Activated CD4-positive, alpha-beta T cell treated with anti-CD3 and anti-CD28 coated beads, Interleukin-2, amount 10 ng/mL, durations not matched to agents 7 days and 5 days (primary cell): ENCODE data around the gene ST3GAL4. TPM values are rescaled to one million over a fixed set of nuclear protein-coding genes. Genes with fewer than 3 reads are reported as not detected.
"Not testable (repeated sequence)": the region's sequence is repeated elsewhere in the genome, so short reads cannot be mapped to it uniquely, and the experiment has no call there.

Experiments used
- CTCF ChIA-PET: fragments of 350-600 bp; sonication (Branson Sonifier 250); formaldehyde crosslinking; loops from one replicate; lab custom pipeline; 2021; ENCODE audit warnings: antibody characterized with exemption; lab: Charles Lee
- POLR2A ChIA-PET: fragments of 350-600 bp; sonication (Branson Sonifier 250); formaldehyde crosslinking; loops from one replicate; lab custom pipeline; 2021; ENCODE audit warnings: antibody characterized with exemption; lab: Charles Lee
- DNase-seq: peaks from one replicate; pipeline ENCODE4 v3.0.0-alpha.2; 2020
- H3K27ac Mint-ChIP-seq: one replicate; pipeline ENCODE4 v1.8.0; 2021; ENCODE audit warnings: mild to moderate bottlenecking, moderate library complexity, mixed read lengths
- H3K27me3 Mint-ChIP-seq: one replicate; pipeline ENCODE4 v1.8.0; 2021; ENCODE audit warnings: mixed read lengths
- H3K36me3 Mint-ChIP-seq: one replicate; pipeline ENCODE4 v1.8.0; 2021; ENCODE audit warnings: low read depth, mixed read lengths
- H3K4me1 Mint-ChIP-seq: one replicate; pipeline ENCODE4 v1.8.0; 2021; ENCODE audit warnings: mixed read lengths
- H3K4me3 Mint-ChIP-seq: one replicate; pipeline ENCODE4 v1.8.0; 2021; ENCODE audit warnings: mild to moderate bottlenecking, moderate library complexity, mixed read lengths
- H3K9me3 Mint-ChIP-seq: one replicate; pipeline ENCODE4 v1.8.0; 2021; ENCODE audit warnings: mixed read lengths
- total RNA-seq, 2 experiments: library from RNA; stranded (reverse); gene quantifications; one replicate each; pipeline ENCODE4 v1.2.3, GENCODE V29; 2021

Gene ST3GAL4
- 1 to 10 TPM; 7.5 to 7.6 TPM for total RNA-seq

- Mint-ChIP-seq H3K27me3 (no peaks in the 10 kb centered on the region), H3K36me3 (peaks cover 14% of the 10 kb centered on the region), H3K27ac (peak within 1 kb of the TSS; percentile 95), H3K4me1 (peaks cover 50% of the 10 kb centered on the region), H3K9me3 (no peaks in the 10 kb centered on the region), H3K4me3 (peak within 1 kb of the TSS; percentile 93)
- peak; percentile 75 for DNase-seq
- CTCF ChIA-PET, result interaction anchor here (1.0 to 2.2 kb wide), 2 partner anchors 43 to 64 kb away, joined by 3 to 7 read pairs; no protein-coding TSS in a partner anchor
- POLR2A ChIA-PET, result interaction anchor here (1.0 kb wide), 1 partner anchor 37 kb away, joined by 5 read pairs; no protein-coding TSS in a partner anchor
Measured at GRCh38 chr11:126355324-126355925, at the start of gene ST3GAL4. TSS of gene ST3GAL4 (plus strand) at chr11:126355686. CDS start at chr11:126406156, 50,470 bp downstream.

GRCh38 chr11:126305699-126306098 is 49.8 kb upstream of the ST3GAL4 start:
- ChIA-PET POLR2A (no interaction called here), CTCF (interaction anchor here (0.6 to 2.4 kb wide), 3 partner anchors 9 to 1662 kb away, joined by 3 to 8 read pairs (median 6); no protein-coding TSS in a partner anchor)
- Mint-ChIP-seq H3K36me3 (peaks cover 32% of the 10 kb centered on the region), H3K4me1 (peaks cover 36% of the 10 kb centered on the region), H3K27ac (peak overlapping the region; percentile 83), H3K27me3 (no peaks in the 10 kb centered on the region), H3K9me3 (no peaks in the 10 kb centered on the region), H3K4me3 (peak overlapping the region; percentile 60)
- DNase-seq, result peak; percentile 45

- Mint-ChIP-seq H3K27ac (no peak overlapping the region), H3K36me3 (peaks cover 34% of the 10 kb centered on the region)
- POLR2A ChIA-PET, result no interaction called here
Measured at GRCh38 chr11:126307706-126308105, 47.8 kb upstream of the ST3GAL4 start.

GRCh38 chr11:126308271-126308671 is 47.2 kb upstream of the ST3GAL4 start:
- DNase-seq, result no peak
- Mint-ChIP-seq H3K4me1 (peaks cover 36% of the 10 kb centered on the region), H3K4me3 (no peak overlapping the region), H3K9me3 (no peaks in the 10 kb centered on the region), H3K36me3 (peaks cover 38% of the 10 kb centered on the region), H3K27me3 (no peaks in the 10 kb centered on the region), H3K27ac (no peak overlapping the region)
- ChIA-PET CTCF (interaction anchor here (1.0 to 1.5 kb wide), 3 partner anchors 14 to 172 kb away, joined by 3 to 4 read pairs (median 3); no protein-coding TSS in a partner anchor), POLR2A (no interaction called here)

More at GRCh38 chr11:126307706-126308105, 47.8 kb upstream of the ST3GAL4 start:
- Mint-ChIP-seq H3K9me3 (no peaks in the 10 kb centered on the region), H3K27me3 (no peaks in the 10 kb centered on the region), H3K4me3 (no peak overlapping the region), H3K4me1 (peaks cover 40% of the 10 kb centered on the region)
- DNase-seq, result no peak
- CTCF ChIA-PET, result interaction anchor here (1.0 to 1.5 kb wide), 3 partner anchors 14 to 173 kb away, joined by 3 to 4 read pairs (median 3); no protein-coding TSS in a partner anchor

GRCh38 chr11:126308771-126309170 is 46.7 kb upstream of the ST3GAL4 start:
- CTCF ChIA-PET, H3K9me3 Mint-ChIP-seq, H3K27me3 Mint-ChIP-seq, H3K27ac Mint-ChIP-seq, POLR2A ChIA-PET, H3K4me3 Mint-ChIP-seq, DNase-seq: not testable (repeated sequence)
- Mint-ChIP-seq H3K36me3 (peaks cover 38% of the 10 kb centered on the region), H3K4me1 (peaks cover 33% of the 10 kb centered on the region)

- peak; percentile 64 for DNase-seq
- no peak overlapping the region for H3K4me3 Mint-ChIP-seq
- ChIA-PET POLR2A (no interaction called here), CTCF (interaction anchor here (0.5 to 2.6 kb wide), 16 partner anchors 9 to 174 kb away, joined by 3 to 10 read pairs (median 4); no protein-coding TSS in a partner anchor)
- H3K4me1 Mint-ChIP-seq, result peaks cover 30% of the 10 kb centered on the region
- H3K27me3 Mint-ChIP-seq, result no peaks in the 10 kb centered on the region
- H3K36me3 Mint-ChIP-seq, result peaks cover 43% of the 10 kb centered on the region
- peak overlapping the region; percentile 5 for H3K27ac Mint-ChIP-seq
- H3K9me3 Mint-ChIP-seq, result no peaks in the 10 kb centered on the region
Measured at GRCh38 chr11:126310200-126310991, 45.1 kb upstream of the ST3GAL4 start.

- CTCF ChIA-PET, result interaction anchor here (0.5 to 2.6 kb wide), 16 partner anchors 8 to 173 kb away, joined by 3 to 10 read pairs (median 4); no protein-coding TSS in a partner anchor
- no peak for DNase-seq
- Mint-ChIP-seq H3K27me3 (no peaks in the 10 kb centered on the region), H3K4me1 (peaks cover 24% of the 10 kb centered on the region), H3K9me3 (no peaks in the 10 kb centered on the region), H3K4me3 (no peak overlapping the region), H3K27ac (peak overlapping the region; percentile 5), H3K36me3 (peaks cover 43% of the 10 kb centered on the region)
- POLR2A ChIA-PET, result no interaction called here
Measured at GRCh38 chr11:126310992-126311310, 44.5 kb upstream of the ST3GAL4 start.

- no peak for DNase-seq
- H3K4me3 Mint-ChIP-seq, result no peak overlapping the region
- H3K4me1 Mint-ChIP-seq, result peaks cover 24% of the 10 kb centered on the region
- CTCF ChIA-PET, result interaction anchor here (0.5 to 2.6 kb wide), 11 partner anchors 7 to 169 kb away, joined by 3 to 10 read pairs (median 5); no protein-coding TSS in a partner anchor
- POLR2A ChIA-PET, result no interaction called here
- peaks cover 46% of the 10 kb centered on the region for H3K36me3 Mint-ChIP-seq
- H3K27ac Mint-ChIP-seq, result no peak overlapping the region
- peaks cover 4% of the 10 kb centered on the region for H3K9me3 Mint-ChIP-seq
- H3K27me3 Mint-ChIP-seq, result no peaks in the 10 kb centered on the region
Measured at GRCh38 chr11:126311401-126312291, 43.8 kb upstream of the ST3GAL4 start.

GRCh38 chr11:126312961-126313360 is 42.5 kb upstream of the ST3GAL4 start:
- H3K9me3 Mint-ChIP-seq, result peaks cover 4% of the 10 kb centered on the region
- no peak overlapping the region for H3K27ac Mint-ChIP-seq
- ChIA-PET POLR2A (no interaction called here), CTCF (interaction anchor here (0.6 to 1.3 kb wide), 2 partner anchors 42 to 86 kb away, joined by 3 read pairs; partner anchors contain the start of gene ST3GAL4)
- H3K27me3 Mint-ChIP-seq, result no peaks in the 10 kb centered on the region
- no peak overlapping the region for H3K4me3 Mint-ChIP-seq
- peaks cover 49% of the 10 kb centered on the region for H3K36me3 Mint-ChIP-seq
- peaks cover 29% of the 10 kb centered on the region for H3K4me1 Mint-ChIP-seq
- DNase-seq, result no peak

- Mint-ChIP-seq H3K27me3 (no peaks in the 10 kb centered on the region), H3K27ac (no peak overlapping the region), H3K4me3 (no peak overlapping the region), H3K36me3 (peaks cover 46% of the 10 kb centered on the region), H3K9me3 (peaks cover 4% of the 10 kb centered on the region), H3K4me1 (peaks cover 38% of the 10 kb centered on the region)
- CTCF ChIA-PET, result interaction anchor here (0.6 kb wide), 1 partner anchor 67 kb away, joined by 3 read pairs; no protein-coding TSS in a partner anchor
- DNase-seq, result no peak
- POLR2A ChIA-PET, result no interaction called here
Measured at GRCh38 chr11:126313826-126314225, 41.7 kb upstream of the ST3GAL4 start.

GRCh38 chr11:126317432-126317755 is 38.1 kb upstream of the ST3GAL4 start:
- ChIA-PET CTCF (interaction anchor here (1.5 to 2.5 kb wide), 5 partner anchors 8 to 163 kb away, joined by 4 to 9 read pairs (median 6); no protein-coding TSS in a partner anchor), POLR2A (no interaction called here)
- Mint-ChIP-seq H3K4me3 (no peak overlapping the region), H3K27me3 (no peaks in the 10 kb centered on the region), H3K9me3 (peaks cover 4% of the 10 kb centered on the region), H3K27ac (peak overlapping the region; percentile 88), H3K36me3 (peaks cover 39% of the 10 kb centered on the region), H3K4me1 (peaks cover 44% of the 10 kb centered on the region)
- no peak for DNase-seq
